GM19193 (cell line): ENCODE data around the gene EWSR1.

Experiments
- POLR2A ChIP-seq: IDR thresholded peaks from 4 replicates; pipeline ENCODE4 v1.6.1; 2011; ENCODE audit not compliant: insufficient read depth, insufficient read length; ENCODE audit errors: extremely low read depth

Gene EWSR1

GRCh38 chr22:29342577-29343312 is 74.7 kb downstream of the EWSR1 start:
- no peak for TF ChIP-seq POLR2A

GRCh38 chr22:29343313-29343805 is 75.3 kb downstream of the EWSR1 start:
- TF ChIP-seq POLR2A, result no peak

DNA sequence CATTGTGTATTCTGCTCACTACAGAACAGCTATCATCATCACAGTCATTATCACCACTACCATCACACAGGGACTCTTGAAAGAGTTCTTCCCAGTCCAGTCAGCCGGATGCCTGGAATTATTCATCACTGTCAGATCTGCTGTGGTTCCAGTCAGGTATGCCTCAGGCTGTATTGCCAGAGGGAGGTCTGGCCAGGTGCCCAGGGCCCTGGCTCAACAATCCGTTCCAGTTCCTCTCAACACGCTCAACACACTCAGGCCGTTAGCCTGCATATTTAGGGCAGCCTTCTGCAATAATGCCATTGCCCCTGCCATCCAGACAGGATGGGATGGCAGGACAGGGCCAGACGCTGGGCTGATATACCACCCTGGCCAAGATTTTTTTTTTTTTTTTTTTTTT is 76.1 kb downstream of the EWSR1 start:
- no peak for TF ChIP-seq POLR2A

DNA sequence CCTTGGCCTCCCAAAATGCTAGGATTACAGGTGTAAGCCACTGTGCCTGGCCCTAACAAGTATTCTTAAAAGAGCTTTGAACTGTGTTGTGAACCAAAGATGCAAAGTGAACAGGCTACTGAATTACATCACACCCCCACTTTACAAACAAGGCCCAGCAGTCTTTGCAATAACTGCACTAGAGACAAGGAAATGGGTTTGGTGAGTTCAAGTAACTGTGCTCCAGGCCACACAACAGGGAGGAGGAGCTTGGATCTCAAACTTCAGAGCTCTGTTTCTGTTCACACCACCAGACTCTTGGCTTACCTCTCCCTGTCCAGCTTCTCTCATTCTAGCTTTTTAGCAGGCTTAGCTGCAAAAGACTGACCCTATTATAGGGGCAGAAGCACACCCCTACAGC is 77.9 kb downstream of the EWSR1 start:
- no peak for TF ChIP-seq POLR2A

- no peak for TF ChIP-seq POLR2A
Measured at GRCh38 chr22:29346659-29347058, 78.6 kb downstream of the EWSR1 start.

GRCh38 chr22:29348041-29348440 is 80.0 kb downstream of the EWSR1 start:
- TF ChIP-seq POLR2A, result no peak

GRCh38 chr22:29348956-29349355 is 80.9 kb downstream of the EWSR1 start:
- TF ChIP-seq POLR2A, result no peak
